ENCODE results near the gene ZFAND3. TPM values are rescaled to one million over a fixed set of nuclear protein-coding genes. Genes with fewer than 3 reads are reported as not detected.

Gene ZFAND3
- total and polyA plus RNA-seq, 10 of the 15 experiments (the other 5 are each of a cell fraction or from before 2014, with no cell fraction given), result 0.90 to 34.4 (median 16.3) TPM

GRCh38 chr6:37791156-37791919, 28.2 kb upstream of the ZFAND3 start (continued):
- TF ChIP-seq NR2F1 (conservative IDR thresholded peaks at IDR 0.05) (no peak), HSF1 (IDR thresholded peaks at IDR 0.05; ENCODE audit: low read depth, low read length) (no peak), NKRF (conservative IDR thresholded peaks at IDR 0.05) (no peak), POLR2AphosphoS5 (IDR thresholded peaks at IDR 0.05; ENCODE audit: low read length) (no peak), NR2C1 (IDR thresholded peaks at IDR 0.05) (no peak), RAD21 (IDR thresholded peaks at IDR 0.05; ENCODE audit: insufficient read depth, low read depth, low read length) (peak; percentile 89), JUNB (IDR thresholded peaks at IDR 0.05) (peak; percentile 66)

GRCh38 chr6:37792457-37793033, 27.0 kb upstream of the ZFAND3 start:
- in situ Hi-C loops (cut with MboI), result no loop called here
- 85% methylated on average over 5 of the region's 5 CpGs for WGBS (ENCODE audit: insufficient coverage, insufficient replicate concordance, low lambda C conversion rate, missing lambda C conversion rate)
- RAD21 ChIA-PET (ENCODE audit: unreplicated experiment), result interaction anchor here (0.5 to 2.5 kb wide), 5 partner anchors 26 to 242 kb away, joined by 3 to 16 read pairs (median 3); no protein-coding TSS in a partner anchor
- no TSS peak for BruUV-seq (replicated peaks)
- H3K4me3 ChIP-seq, result no peak overlapping the region
- H3K9me3 ChIP-seq (replicated peaks; ENCODE audit: control insufficient read depth, insufficient read depth, low read length), result no peaks in the 10 kb centered on the region
- H3K9ac ChIP-seq (ENCODE audit: control insufficient read depth, insufficient read depth, low read length), result no peak overlapping the region
- H4K20me1 ChIP-seq (ENCODE audit: control insufficient read depth, insufficient read depth), result no peaks in the 10 kb centered on the region
- POLR2A ChIA-PET, result interaction anchor here (0.5 to 0.6 kb wide), 2 partner anchors 21 to 54 kb away, joined by 3 to 4 read pairs; no protein-coding TSS in a partner anchor
- SMC1A ChIA-PET (ENCODE audit: uncharacterized antibody, unreplicated experiment), result interaction anchor here (0.6 to 4.3 kb wide), 9 partner anchors 10 to 240 kb away, joined by 3 to 25 read pairs (median 5); no protein-coding TSS in a partner anchor
- DNase-seq (ENCODE audit: low read depth, low spot score) (no peak), FAIRE-seq (peak; percentile 27), ATAC-seq (no peak)
- no peaks in the 10 kb centered on the region for H3K27me3 ChIP-seq (replicated peaks in 1 of 2; ENCODE audit: control insufficient read depth in 2 of 2, insufficient read depth in 2 of 2, low read length in 1 of 2)
- no peak overlapping the region for H3K4me2 ChIP-seq (ENCODE audit: control insufficient read depth, insufficient read depth)
- intact Hi-C loops (cut with micrococcal nuclease; ENCODE audit: unreplicated experiment), result no loop called here
- H3K79me2 ChIP-seq (ENCODE audit: control insufficient read depth, insufficient read depth, low read length), result no peaks in the 10 kb centered on the region
- TF ChIP-seq REST (IDR thresholded peaks at IDR 0.05; ENCODE audit: low read depth, low read length) (peak; percentile 40; the same call in 1 of the 2 replicates), NFXL1 (IDR thresholded peaks at IDR 0.05; ENCODE audit: borderline replicate concordance) (no peak)
- H3K27ac ChIP-seq (ENCODE audit: control insufficient read depth, insufficient read depth), result no peak overlapping the region
- H3K4me1 ChIP-seq (ENCODE audit: control insufficient read depth, insufficient read depth, low read length), result no peaks in the 10 kb centered on the region
- H3K36me3 ChIP-seq (ENCODE audit: control insufficient read depth in 2 of 2, insufficient read depth in 2 of 2, low read length in 1 of 2), result no peaks in the 10 kb centered on the region
- H2AFZ ChIP-seq (ENCODE audit: control insufficient read depth, low read depth, low read length), result no peak overlapping the region
- CTCF ChIA-PET, result interaction anchor here (1.0 to 3.6 kb wide), 7 partner anchors 10 to 701 kb away, joined by 4 to 24 read pairs (median 6); no protein-coding TSS in a partner anchor
